GM18909 (cell line): ENCODE results near the gene PLCH1.
"Not testable (repeated sequence)": the region's sequence is repeated elsewhere in the genome, so short reads cannot be mapped to it uniquely, and the experiment has no call there.

Experiments
- ATAC-seq: cut with Tn5 transposase; IDR thresholded peaks from one replicate; pipeline ENCODE4 v1.9.1; 2021; ENCODE audit warnings: mild to moderate bottlenecking; ENCODE audit not compliant: unreplicated experiment, poor library complexity

Gene PLCH1

DNA sequence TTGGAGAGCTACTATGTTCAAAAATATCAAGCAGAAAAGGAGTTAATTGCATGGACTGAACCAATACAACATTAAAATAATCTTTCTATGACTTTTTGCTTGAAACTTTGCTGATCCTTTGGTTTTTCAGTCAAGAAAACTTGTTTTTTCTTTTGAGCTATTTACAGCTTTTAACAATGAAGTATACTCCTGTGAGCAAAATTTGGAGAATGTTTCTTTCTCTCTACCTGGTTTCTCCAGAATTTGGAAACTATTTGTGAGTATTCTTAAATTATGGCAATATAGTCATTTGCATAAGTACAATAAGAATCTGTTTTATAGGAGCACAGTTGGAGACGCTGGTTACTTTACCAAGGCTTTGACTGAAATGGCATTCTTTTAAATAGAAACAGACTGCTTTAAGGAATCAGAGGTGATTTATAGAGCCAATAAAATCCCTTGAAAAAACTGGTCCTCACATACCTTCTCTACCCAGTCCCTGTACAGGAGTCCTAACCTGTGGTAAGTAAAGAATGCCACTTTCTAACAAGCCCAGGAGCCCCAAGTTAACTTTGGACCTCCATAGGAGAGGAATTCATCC, 127.4 kb downstream of the PLCH1 start:
- ATAC-seq: no peak

DNA sequence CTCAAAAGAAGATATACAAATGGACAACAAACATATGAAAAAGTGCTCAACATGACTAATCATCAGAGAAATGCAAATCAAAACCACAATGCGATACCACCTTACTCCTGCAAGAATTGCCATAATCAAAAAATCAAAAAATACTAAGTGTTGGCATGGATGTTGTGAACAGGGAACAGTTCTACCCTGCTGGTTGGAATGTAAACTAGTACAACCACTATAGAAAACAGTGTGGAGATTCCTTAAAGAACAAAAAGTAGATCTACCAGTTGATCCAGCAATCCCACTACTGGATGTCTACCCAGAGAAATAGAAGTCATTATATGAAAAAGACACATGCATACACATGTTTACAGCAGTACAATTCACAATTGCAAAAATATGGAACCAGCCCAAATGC, 129.7 kb downstream of the PLCH1 start:
- not testable (repeated sequence) for ATAC-seq

DNA sequence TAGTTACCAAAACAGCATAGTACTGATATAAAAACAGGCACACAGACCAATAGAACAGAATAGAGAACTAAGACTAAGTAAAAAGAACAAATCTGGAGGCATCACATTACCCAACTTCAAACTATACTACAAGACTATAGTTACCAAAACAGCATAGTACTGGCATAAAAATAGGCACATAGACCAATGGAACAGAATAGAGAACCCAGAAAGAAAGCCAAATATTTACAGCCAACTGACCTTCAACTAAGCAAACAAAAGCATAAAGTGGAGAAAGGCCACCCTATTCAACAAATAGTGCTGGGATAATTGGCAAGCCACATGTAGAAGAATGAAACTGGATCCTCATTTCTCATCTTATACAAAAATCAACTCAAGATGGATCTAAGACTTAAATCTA, 130.5 kb downstream of the PLCH1 start:
- ATAC-seq: not testable (repeated sequence)

GRCh38 chr3:155611456-155611855, 133.4 kb downstream of the PLCH1 start:
- no peak for ATAC-seq

DNA sequence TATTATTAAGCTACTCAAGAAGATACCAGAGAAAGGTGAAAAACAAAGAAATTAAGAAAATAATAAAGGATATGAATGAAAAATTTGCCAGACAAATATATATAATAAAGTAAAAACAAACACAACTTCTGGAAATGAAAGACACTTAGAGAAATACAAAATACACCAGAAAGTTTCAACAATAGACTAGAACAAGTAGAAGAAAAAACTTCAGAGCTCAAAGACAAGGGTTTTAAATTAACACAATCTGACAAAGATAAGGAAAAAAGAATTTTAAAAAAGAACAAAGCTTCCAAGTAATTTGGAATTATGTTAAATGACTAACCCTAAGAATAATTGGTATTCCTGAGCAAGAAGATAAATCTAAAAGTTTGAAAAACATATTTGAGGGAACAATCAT, 135.3 kb downstream of the PLCH1 start:
- no peak for ATAC-seq

DNA sequence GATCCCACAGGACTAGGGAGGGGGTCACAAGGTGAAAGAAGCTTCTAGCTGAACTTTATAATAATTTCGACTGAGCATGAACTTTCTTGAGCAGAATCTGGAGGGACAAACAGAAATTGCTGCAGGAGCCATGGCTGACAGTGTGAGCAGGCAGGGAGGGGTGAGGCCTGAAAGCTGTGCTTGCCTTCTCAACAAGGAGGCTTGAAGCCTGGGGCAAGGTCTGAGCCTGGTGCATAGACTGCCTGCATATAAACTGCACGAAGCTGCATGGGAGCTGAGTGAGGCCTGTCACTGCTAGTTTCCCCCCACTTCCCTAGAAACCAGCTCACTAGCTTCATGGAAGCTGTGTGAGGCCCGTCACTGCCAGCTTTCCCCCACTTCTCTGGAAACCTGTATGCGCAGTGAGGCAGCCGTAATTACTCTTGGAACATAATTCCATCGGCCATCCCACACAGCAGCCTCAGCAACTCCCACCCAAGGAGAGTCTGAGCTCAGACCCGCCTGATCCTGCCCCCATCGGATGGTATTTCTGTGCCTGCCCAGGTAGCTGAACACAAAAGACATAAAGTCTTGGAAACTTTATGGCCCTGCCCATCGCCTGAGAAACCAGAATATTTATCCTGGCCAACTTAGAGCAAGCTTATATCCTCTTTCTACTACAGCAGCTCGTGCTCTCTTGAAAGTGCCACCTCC, 136.5 kb downstream of the PLCH1 start:
- ATAC-seq: no peak

- no peak for ATAC-seq
Measured at GRCh38 chr3:155607761-155608160, 137.1 kb downstream of the PLCH1 start.

GRCh38 chr3:155605571-155605970, 139.3 kb downstream of the PLCH1 start:
- ATAC-seq: no peak

DNA sequence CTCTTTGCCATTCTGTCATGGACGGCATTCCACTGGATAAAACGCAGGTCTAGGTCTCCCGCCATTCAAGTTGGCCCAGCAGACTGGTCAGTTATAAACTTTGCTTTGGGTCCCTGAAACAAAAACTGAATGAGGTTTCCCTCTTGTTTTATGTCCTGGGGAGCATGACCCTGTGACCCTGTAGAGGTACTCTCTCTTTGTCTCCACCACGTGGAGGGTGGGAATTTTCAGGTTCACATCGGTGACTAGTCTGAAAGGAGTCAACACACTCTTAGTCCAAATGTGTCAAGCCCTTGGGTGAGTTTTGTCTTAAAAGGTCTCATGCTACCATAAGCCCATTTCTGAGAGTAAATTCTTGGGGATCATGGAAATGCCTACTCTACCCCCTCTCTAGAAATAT, 139.9 kb downstream of the PLCH1 start:
- no peak for ATAC-seq

DNA sequence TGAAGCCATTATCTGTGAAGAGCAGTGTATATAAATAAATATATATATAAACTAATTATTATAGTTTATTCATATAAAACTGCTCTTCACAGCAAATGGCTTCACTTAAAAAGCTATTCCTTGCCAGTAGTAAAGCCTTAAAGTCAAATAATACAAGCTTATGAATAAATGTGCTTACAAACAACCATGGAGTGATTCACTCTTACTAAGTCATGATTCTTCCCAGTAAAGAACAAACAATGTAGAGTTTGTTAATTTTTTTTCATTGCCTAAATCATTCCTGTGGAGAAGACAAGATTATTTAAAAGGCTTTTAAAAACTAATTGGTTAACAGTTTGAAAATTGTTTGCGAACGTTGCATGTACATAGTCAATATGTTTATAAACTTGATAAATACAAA, 140.7 kb downstream of the PLCH1 start:
- no peak for ATAC-seq

- ATAC-seq: no peak
Measured at GRCh38 chr3:155603302-155603701, 141.6 kb downstream of the PLCH1 start.

- no peak for ATAC-seq
Measured at GRCh38 chr3:155602307-155602706, 142.6 kb downstream of the PLCH1 start.

GRCh38 chr3:155598671-155599070, 146.2 kb downstream of the PLCH1 start:
- no peak for ATAC-seq

DNA sequence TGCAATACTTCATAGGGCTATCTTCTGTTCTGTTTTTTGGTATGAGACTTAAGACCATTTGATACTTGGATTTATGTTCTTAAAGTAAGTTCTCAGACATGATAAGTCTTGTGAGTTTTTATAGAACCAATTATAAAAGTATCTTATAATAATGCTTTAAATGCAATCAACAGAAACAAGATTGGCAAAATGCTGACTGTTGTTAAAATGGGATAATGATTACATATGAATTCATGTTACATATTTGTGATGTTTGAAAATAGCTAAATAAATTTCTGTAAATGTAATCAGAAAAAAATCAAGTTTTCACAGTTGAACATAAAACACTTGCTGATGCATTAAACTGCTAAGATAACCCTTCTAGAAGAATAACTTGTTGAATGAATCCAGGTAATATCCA, 148.3 kb downstream of the PLCH1 start:
- ATAC-seq: no peak

DNA sequence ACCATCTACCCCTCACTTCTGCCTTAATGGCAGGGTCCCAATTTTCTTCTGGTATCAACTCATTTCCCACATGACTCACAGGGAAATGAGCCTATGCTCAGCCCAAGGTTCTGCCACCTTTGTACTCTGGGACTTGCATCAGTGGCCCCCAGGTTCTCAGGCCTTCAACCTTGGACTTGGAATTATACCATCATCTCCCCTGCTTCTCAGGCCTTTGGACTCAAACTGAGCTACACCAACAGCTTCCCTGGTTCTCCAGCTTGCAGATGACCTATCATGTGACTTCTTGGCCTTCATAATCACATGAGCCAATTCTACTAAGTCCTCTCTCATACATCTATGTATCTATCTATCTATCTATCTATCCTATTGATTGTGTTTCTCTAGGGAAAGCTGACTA, 149.5 kb downstream of the PLCH1 start:
- ATAC-seq: no peak

GRCh38 chr3:155594526-155595187, 150.2 kb downstream of the PLCH1 start:
- no peak for ATAC-seq

DNA sequence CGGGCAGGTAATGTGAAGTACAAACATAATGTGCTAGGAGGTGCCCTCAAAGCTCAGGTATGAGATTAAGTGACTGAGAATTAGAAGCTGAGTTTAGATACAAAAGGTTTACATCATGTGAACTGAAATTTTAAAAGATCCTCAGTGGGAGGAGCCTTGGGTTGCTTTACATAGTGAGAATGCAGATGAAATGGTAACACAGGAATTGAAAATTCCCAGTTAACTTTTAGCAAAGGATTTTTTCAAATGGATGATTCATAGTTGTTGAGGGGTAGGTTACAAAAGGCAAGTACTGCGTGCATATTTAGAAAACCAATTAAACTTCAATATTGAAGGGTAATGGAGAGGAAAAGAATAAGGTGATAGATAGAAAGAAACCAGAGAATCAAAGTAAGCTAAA, 157.3 kb downstream of the PLCH1 start:
- no peak for ATAC-seq

DNA sequence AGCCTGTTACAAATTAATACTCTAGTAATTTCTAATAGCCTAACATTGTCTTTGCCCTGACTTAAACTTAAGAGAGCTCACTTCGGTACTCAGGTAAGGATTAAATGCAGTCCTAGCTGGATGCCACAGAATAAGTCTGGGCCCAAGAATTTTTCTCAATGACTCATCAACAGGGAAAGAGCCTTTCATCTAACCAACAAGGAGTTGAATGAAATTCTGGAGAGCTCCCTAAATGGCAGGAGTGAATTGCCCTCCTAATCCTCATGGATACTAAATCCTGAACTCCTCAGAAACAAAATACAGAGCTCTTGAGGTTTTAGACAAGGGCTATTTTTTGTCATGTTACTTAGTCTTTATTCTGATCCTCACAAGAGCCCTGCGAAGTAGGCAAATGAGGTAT, 159.5 kb downstream of the PLCH1 start:
- no peak for ATAC-seq

- no peak for ATAC-seq
Measured at GRCh38 chr3:155581579-155581978, 163.3 kb downstream of the PLCH1 start.

DNA sequence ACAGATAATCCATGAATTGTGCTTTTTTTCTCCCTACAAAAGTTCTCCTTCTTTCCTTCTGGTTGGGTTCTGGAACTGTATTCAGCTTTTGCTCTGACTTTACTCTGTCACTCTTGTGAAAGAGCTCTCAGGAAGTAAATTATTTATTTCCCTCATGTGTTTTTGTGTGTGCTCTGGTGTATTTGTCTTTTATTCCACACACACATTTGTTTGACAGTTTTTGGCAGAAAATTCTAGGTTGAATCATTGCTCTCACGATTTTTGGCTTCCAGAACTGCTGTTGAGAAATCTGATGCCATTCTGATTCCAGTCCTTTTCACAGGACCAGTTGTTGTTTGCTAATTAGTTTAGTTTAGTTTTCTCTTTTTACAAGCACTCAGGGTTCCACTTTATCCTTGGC, 172.8 kb downstream of the PLCH1 start:
- no peak for ATAC-seq

GRCh38 chr3:155568295-155568694, 176.6 kb downstream of the PLCH1 start:
- no peak for ATAC-seq

DNA sequence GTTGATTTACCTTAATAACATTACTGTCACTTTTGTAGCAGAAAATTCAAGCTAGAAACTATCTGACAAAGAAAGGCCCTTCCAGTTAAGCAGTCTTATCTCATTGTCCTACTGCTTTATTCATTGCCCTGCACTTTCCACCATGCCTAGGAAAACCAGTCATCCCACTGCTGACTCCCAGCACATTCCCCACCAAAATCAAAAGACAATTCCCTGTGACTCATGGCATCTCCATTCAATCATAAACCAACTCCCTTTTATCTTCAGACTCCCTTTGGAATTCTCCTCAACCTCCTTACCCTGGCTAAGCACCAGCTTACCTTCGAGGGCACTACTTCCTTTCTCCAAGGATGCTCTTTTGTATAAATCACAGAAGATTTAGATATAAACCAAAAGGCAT, 184.3 kb downstream of the PLCH1 start:
- no peak for ATAC-seq
